Nephron progenitor cell (in vitro differentiated cells): ENCODE measurements around the gene USP38.

Experiments
- DNase-seq: peaks from one replicate; pipeline ENCODE4 v3.0.0; 2021
- H3K27ac Mint-ChIP-seq: 2 replicates; pipeline ENCODE4 v1.8.0; 2021; ENCODE audit warnings: mild to moderate bottlenecking, moderate library complexity, mixed read lengths
- H3K27me3 Mint-ChIP-seq: 2 replicates; pipeline ENCODE4 v1.8.0; 2021; ENCODE audit warnings: mild to moderate bottlenecking, low read depth, mixed read lengths; ENCODE audit not compliant: poor library complexity
- H3K36me3 Mint-ChIP-seq: 2 replicates; pipeline ENCODE4 v1.8.0; 2021; ENCODE audit warnings: low read depth, mixed read lengths
- H3K4me1 Mint-ChIP-seq: 2 replicates; pipeline ENCODE4 v1.8.0; 2021; ENCODE audit warnings: mixed read lengths
- H3K4me3 Mint-ChIP-seq: 2 replicates; pipeline ENCODE4 v1.8.0; 2021; ENCODE audit warnings: mild to moderate bottlenecking, moderate library complexity, mixed read lengths
- H3K9me3 Mint-ChIP-seq: 2 replicates; pipeline ENCODE4 v1.8.0; 2021; ENCODE audit warnings: mild to moderate bottlenecking, moderate library complexity, mixed read lengths
- TF ChIP-seq, protein P1 (sequence below): fragments of 200-600 bp; sonication (generic); IDR thresholded peaks from 2 replicates; pipeline ENCODE4 v1.5.0; 2021; ENCODE audit warnings: antibody characterized with exemption

The USP38 gene

DNA sequence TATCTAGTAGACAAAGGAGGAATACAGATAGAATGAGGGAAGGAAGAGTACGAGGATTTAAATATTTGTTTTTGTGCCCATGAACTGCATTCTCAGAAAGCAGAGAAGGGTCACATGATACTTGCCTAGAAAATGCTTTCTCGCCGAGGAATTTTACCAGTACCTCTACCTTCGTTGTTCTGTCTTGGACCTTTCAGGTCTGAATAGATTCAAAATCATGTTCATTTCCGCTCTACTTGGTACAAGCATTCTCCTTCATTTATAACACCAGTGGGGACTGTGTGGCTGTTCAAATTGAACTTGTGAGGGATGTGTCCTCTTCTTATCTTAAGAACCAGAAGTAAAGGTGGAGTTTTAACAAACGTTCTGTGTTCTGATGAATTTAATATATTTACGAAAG, 1.9 kb downstream of the USP38 start:
- no peak for DNase-seq
- H3K4me1 Mint-ChIP-seq = peaks cover 63% of the 10 kb centered on the region
- peak overlapping the region; percentile 89 for H3K4me3 Mint-ChIP-seq
- peaks cover 19% of the 10 kb centered on the region for H3K36me3 Mint-ChIP-seq
- TF ChIP-seq, protein P1, sequence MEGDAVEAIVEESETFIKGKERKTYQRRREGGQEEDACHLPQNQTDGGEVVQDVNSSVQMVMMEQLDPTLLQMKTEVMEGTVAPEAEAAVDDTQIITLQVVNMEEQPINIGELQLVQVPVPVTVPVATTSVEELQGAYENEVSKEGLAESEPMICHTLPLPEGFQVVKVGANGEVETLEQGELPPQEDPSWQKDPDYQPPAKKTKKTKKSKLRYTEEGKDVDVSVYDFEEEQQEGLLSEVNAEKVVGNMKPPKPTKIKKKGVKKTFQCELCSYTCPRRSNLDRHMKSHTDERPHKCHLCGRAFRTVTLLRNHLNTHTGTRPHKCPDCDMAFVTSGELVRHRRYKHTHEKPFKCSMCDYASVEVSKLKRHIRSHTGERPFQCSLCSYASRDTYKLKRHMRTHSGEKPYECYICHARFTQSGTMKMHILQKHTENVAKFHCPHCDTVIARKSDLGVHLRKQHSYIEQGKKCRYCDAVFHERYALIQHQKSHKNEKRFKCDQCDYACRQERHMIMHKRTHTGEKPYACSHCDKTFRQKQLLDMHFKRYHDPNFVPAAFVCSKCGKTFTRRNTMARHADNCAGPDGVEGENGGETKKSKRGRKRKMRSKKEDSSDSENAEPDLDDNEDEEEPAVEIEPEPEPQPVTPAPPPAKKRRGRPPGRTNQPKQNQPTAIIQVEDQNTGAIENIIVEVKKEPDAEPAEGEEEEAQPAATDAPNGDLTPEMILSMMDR = no peak
- peak overlapping the region; percentile 14 for H3K27ac Mint-ChIP-seq
- no peaks in the 10 kb centered on the region for H3K9me3 Mint-ChIP-seq
- H3K27me3 Mint-ChIP-seq = no peaks in the 10 kb centered on the region

DNA sequence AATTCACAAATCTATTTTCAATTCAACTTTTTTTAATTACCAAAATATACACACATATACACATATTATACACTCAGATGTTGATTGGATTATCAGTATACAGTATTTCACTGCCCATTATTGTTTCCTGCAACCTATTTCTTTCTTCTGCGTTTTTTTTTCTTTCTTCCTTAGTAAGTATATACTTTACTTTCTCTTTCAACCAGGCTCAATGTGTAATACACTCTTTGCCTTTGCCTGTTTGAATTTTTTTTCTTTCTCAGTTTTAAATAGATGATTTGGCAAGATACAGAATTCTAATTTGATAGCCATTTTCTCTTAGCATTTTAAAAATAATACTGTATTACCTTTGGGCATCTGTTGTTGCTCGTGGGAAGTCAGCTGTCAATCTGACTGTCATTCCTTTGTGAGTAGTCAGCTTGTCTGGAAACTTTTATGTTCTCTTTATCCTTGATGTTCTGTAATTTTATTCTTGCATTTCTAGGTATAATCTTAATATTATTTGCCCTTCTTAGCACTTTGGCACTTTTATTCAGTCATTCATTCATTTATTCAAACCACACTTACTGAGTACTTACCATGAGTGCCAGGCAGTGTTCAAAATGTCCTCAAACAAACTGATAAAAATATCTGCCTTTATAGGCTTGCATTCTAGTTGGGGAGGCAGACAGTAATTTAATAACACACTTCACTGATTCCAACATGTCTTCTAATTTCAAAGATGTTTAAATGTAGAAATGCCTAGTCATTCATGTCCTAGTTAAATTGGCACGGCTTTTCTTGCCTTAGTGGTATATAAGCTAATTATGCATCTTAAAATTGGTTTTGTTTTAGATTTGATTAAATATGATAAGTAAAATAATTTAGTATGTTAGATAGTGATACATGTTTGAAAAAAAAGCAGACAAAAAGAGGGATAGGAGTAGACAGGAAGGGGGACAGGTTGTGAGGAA, 3.7 kb downstream of the USP38 start:
- DNase-seq = no peak
- TF ChIP-seq, protein P1 = no peak
- Mint-ChIP-seq H3K9me3 (no peaks in the 10 kb centered on the region), H3K27me3 (no peaks in the 10 kb centered on the region), H3K27ac (no peak overlapping the region), H3K4me3 (peak overlapping the region; percentile 89), H3K36me3 (peaks cover 24% of the 10 kb centered on the region), H3K4me1 (peaks cover 54% of the 10 kb centered on the region)

DNA sequence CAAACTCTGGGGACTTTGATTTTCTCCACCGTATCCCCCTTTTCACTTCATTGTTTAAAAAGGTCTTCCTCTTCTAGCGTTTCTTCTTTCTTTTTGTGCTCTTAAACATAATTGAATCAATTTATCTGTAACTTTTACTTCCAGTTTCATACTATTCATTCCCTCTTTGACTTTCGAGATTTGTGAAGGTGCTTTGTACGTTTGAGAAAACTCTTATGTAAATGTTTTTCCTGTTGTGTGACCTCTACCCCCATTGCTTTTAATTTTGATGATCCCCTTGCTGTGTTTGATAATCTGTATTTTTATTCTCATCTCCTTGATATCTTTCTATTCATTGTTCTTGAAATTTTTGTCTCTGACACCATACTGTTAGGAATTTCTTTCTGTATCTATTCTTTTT, 4.8 kb downstream of the USP38 start:
- peaks cover 24% of the 10 kb centered on the region for H3K36me3 Mint-ChIP-seq
- H3K9me3 Mint-ChIP-seq = no peaks in the 10 kb centered on the region
- H3K27me3 Mint-ChIP-seq = no peaks in the 10 kb centered on the region
- peak overlapping the region; percentile 28 for H3K4me3 Mint-ChIP-seq
- DNase-seq = no peak
- TF ChIP-seq, protein P1 = no peak
- no peak overlapping the region for H3K27ac Mint-ChIP-seq
- H3K4me1 Mint-ChIP-seq = peaks cover 43% of the 10 kb centered on the region

DNA sequence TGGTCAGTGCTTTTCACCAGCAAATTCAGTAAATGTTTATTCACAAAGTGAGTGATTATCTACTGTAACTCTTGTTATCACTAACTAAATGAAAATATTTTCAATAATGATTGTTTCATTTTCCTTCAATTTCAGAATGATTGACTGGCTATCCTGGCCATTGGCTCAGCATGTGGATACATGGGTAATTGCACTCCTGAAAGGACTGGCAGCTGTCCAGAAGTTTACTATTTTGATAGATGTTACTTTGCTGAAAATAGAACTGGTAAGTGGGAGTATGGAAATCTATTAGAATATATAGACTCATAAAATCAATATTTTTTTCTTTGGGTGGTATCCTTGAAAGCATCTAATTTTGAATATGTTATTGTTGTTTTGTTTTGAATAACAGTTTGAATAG, 10.9 kb downstream of the USP38 start:
- no peak overlapping the region for H3K27ac Mint-ChIP-seq
- TF ChIP-seq, protein P1 = no peak
- DNase-seq = no peak
- peaks cover 56% of the 10 kb centered on the region for H3K36me3 Mint-ChIP-seq
- H3K27me3 Mint-ChIP-seq = no peaks in the 10 kb centered on the region
- H3K9me3 Mint-ChIP-seq = no peaks in the 10 kb centered on the region
- H3K4me3 Mint-ChIP-seq = no peak overlapping the region
- no peaks in the 10 kb centered on the region for H3K4me1 Mint-ChIP-seq

DNA sequence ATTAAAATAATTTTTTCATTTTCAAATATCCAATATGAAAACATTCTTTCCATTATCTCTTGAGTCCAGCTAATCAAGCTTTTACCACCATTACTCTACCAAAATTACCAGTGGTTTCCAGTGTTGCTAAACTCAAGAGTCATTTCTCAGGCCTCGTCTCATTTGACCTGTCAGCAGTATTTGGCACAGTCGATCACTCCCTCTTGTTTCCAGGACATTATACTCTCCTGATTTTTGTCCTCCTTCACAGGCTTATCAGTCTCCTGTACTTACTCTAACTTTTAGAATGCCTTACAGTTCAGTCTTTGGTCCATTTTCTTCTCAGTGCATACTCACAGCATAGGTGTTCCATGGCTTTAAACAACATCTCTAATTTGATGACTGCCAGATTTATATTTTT, 11.6 kb downstream of the USP38 start:
- Mint-ChIP-seq H3K9me3 (no peaks in the 10 kb centered on the region), H3K27me3 (no peaks in the 10 kb centered on the region), H3K4me3 (no peak overlapping the region), H3K4me1 (no peaks in the 10 kb centered on the region), H3K36me3 (peaks cover 53% of the 10 kb centered on the region), H3K27ac (no peak overlapping the region)
- no peak for DNase-seq
- TF ChIP-seq, protein P1 = no peak

DNA sequence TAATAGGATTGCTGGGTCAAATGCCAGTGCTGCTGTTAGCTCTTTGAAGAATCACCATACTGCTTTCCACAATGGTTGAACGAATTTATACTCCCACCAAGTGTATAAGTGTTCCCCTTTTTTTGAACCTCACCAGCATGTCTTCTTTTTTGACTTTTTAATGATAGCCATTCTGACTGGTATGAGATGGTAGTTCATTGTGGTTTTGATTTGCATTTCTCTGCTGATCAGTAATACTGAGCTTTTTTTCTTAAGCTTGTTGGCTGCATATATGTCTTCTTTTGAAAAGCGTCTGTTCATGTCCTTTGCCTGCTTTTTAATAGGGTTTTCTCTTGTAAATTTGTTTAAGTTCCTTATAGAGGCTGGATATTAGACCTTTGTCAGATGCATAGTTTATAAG, 14.8 kb downstream of the USP38 start:
- Mint-ChIP-seq H3K27me3 (no peaks in the 10 kb centered on the region), H3K4me1 (no peaks in the 10 kb centered on the region), H3K36me3 (peaks cover 56% of the 10 kb centered on the region), H3K9me3 (no peaks in the 10 kb centered on the region), H3K27ac (no peak overlapping the region), H3K4me3 (no peak overlapping the region)
- no peak for DNase-seq
- TF ChIP-seq, protein P1 = no peak
